ENCODE measurements around the gene TSPAN9.
A peak's percentile ranks its signal among the peaks of the same experiment; 100 is the strongest.

Gene TSPAN9

GRCh38 chr12:3167636-3168035 lies 90.5 kb downstream of the TSPAN9 start:
- DNase-seq: no peak

DNA sequence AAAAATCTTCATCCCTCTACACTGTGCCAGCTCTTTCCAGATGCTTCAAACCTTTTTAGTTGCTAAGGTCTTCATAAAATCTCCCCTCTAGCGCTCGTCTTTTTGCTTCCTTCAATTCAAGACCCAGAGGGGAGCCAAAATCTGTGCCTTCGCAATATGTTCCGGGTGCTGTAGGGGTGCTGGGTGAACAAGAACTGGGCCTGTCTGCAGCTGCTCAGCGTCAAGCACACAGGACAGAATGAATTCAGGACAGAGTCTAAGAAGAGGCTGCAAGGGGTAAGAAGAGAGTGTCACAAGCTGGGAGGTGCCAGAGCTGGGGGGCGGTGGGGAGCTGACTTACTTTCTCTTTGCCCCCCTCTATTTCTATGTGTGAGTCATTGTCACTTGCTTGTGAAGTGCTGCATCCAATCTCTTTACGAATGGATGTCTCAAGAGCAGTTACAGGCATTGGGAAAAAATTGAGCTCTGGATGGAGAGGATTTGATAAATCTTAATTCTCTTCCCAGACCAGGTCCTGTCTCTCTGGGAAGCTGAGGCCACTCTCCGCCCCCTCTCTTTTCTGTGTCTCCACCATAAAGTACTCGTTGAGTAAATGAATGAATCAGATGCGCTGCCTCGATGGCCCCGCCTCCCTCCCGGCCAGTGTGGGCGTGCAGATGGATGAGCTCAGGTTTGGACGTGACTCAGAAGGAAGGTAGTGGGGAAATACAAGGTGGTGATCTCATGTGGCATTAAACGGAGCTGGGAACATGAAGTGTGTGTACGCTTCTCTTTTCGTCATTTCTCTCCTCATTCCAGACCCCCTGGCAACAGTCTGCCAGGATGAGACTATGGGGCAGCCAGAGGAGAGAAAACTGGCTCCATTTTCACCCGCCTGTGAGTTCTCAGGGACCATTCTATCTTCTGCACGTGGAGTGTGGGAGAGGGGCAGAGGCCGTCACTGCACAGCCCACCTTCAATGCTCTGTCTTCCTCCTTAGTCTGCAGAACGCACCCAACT lies 91.3 kb downstream of the TSPAN9 start:
- DNase-seq: peak; percentile 49

GRCh38 chr12:3170423-3171194 lies 93.4 kb downstream of the TSPAN9 start:
- peak; percentile 76 for DNase-seq

- DNase-seq: no peak
These were observed 94.0 kb downstream of the TSPAN9 start for GRCh38 chr12:3171195-3171591.

- no peak for DNase-seq
These were observed 95.2 kb downstream of the TSPAN9 start for GRCh38 chr12:3172124-3173007.

DNA sequence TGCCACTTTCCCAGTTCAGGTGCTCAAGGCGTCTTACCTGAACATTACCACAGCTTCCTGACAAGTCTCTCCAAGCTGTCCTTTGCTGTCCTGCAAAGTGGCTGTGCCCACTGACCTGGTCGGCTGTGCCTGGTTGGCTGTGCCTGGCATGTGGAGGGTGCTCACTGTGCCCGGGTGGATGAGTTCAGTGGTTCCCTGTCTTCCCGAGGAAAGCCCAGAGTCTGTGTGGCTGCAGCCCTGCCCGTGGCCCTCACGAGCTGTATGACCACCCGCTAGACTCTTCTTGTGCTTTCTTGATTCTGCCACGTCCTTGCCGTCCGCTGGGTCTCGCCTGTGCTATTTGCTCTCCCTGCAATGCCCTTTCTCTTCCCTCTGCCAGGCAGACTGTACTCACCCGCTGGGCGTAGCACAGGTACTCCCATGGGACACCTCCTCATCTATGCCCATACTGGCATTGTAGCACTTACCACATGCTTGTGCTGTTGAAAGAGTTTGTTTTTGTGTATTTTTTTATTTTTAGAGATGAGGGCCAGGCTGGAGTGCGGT lies 95.9 kb downstream of the TSPAN9 start:
- DNase-seq: no peak

DNA sequence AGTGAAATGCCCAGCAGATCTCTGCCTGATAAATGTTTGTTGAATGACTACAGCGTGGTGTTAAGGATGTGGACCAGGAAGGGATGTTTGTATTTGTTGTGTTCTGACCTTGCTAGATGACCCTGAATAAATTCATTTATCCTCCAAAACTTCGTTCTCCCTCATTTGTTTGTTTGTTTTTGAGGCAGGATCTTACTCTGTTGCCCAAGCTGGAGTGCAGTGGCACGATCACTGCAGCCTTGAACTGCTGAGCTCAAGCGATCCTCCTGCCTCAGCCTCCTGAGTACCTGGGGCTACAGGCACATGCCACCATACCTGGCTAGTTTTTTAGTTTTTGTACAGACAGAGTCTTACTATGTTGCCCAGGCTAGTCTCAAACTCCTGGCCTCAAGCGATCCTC lies 96.7 kb downstream of the TSPAN9 start:
- no peak for DNase-seq

DNA sequence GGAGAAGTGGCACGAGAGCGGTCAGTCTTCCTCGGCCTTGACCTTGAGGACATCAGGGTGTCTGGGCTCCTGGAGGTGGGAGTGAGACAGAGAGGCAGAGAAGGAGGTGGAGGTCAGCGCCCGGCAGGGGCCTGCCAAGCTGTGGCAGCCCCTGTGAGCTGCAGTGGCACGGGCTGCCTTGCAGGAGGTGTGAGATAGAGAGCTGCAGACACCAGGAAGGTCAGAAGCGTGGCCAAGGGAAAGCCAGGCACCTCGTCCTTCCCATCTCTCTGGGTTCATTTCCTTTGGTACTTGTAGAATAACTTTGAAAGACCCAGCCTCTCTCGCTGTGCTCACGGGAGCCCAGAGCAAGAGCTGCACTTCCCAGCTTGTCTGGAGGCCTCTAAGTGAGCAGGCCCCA lies 98.1 kb downstream of the TSPAN9 start:
- DNase-seq: no peak

DNA sequence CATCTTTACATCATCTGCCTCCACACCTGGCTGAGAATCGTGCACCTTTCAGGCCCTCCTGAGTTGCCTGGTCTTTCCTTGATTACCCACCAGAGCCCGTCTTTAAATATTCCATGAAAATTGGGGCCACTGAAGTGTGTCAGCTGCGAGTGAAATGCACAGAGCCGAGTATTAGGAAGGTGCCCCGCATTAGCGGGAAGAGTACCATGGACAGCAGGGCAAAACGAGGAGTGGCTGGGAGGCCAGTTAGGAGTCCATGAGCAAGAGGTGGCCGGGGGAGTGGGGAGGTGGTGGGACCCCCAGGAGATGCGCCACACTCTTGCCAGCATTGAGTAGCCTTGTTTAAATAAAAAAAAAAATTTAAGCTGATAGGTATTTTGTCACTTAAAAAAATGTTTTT lies 99.6 kb downstream of the TSPAN9 start:
- no peak for DNase-seq

DNA sequence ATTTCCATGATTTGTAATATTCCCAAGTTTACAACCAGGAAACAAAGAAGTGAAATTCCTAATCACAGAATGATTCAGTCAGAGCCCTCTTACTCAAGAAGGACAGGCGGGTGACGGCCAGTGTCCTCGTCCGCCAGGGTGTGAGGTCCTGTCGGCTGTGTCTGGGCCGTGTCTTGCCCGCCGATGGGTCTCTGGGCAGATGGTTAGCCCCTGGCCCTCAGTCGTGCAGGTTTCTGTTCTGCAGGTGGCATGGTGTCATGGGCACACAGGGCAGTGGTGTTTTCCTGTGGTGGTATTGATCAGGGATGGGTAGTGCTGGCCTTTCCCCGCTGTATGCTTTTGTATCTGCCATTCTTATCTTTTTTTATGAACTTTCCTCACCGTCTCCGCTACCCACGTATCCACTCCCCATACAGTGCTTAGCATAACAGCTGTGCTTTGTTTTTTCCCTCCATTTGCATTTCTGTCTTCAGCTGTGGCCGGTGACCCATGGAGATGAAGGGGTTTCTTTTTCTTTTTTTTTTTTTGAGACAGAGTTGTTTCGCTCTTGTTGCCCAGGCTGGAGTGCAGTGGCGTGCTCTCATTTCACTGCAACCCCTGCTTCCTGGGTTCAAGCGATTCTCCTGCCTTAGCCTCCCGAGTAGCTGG lies 100.7 kb downstream of the TSPAN9 start:
- DNase-seq: no peak

GRCh38 chr12:3178671-3179313 lies 101.6 kb downstream of the TSPAN9 start:
- DNase-seq: peak; percentile 19

DNA sequence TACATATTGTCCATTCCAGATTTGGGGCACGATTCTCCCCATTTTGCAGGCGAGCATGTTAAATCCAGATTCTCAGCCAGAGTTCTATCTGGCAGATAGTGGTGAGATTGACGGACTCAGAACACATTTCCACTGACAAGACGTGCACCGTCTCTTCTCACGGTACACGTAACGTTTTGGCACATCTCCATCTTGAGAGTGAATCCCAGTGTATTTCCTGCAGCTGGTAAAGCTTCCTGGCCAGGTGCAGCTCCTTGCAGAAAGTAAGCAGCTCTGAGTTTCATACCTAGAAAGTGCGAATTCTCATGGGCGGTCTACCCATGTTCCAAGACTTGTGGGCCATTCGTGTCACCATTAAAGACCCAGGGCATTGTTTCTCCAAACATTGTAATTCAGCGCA lies 102.6 kb downstream of the TSPAN9 start:
- no peak for DNase-seq

DNA sequence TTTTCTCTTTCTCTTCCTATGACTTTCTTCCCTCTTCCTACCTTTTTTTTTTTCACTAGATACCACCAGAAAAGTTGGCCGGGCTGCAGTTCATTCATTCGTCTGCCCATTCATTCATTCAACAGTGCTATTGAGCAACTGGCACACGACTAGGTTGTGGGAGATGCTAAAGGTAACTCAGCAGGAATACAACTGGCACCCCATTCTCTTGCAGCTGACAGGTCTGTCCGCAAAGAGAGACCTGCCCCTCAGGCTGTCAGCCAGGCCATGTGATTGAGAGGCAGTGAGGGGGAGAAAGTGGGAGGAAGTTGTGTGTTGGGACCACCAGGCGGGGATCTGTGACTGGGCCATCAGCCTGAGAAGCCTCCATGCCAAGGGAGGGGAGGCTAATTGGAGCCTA lies 105.2 kb downstream of the TSPAN9 start:
- DNase-seq: no peak

- no peak for DNase-seq
These were observed 107.3 kb downstream of the TSPAN9 start for GRCh38 chr12:3184485-3184884.

DNA sequence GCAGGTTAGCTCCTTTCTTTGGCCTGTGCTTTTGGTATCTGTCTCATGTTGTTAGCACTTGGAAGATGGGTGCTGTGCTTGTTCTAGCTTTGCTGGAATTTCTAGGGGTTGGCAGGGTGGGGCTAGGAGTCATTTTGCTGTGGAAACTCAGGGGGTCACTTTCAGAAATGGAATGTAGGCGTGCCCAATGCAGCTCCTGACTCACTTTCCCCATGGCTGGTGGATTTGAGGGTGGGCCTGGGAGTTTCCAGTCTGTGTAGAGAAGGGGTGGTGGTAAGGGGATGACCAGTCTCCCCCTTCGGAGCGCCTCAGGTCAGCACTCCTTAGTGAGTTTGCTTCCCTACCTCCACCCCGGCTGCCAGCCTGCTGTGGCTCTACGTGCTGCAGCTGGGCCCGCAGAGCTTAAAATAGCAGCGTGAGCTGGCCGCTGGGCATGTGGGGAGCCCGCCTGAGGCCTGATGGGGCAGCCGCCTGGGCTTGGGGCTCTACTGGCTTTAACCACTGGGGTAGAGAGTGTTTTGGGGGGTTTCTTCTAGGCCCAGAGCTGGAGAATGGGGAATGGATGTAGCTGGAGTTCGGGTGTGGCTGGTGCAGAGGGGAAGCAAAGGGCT lies 108.2 kb downstream of the TSPAN9 start:
- no peak for DNase-seq

DNA sequence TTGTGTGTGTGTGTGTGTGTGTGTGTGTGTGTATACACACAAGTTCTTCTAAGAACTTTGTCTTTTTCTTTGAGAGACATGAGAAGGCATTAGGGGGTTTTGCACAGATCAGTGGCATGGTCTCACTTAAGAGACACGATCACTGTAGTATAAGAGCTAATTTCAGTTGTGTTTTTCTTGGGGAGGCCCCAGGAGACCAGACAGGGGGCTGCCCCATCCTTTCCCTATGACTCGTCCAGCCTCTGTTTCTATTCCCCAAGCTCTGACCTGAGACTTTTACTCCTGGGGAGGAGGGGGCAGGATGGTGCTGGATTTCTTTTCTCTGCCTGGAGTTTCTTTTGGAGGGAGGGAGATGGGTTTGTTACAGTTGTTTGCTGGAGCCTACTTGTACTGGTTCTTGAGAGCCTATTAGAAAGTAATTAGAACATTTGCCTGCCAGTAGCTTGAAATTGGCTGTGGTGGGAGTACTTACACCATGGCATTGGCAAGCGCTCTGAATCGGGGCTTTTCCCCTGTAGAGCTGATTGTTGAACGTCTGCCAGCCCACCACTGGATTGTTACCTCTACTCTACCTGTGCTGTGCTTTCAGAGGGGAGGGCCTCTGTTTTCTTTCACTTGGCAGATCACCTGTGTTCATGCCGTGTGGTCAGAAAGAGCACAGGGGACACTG lies 109.5 kb downstream of the TSPAN9 start:
- peak; percentile 23 for DNase-seq

GRCh38 chr12:3187846-3188770 lies 110.9 kb downstream of the TSPAN9 start:
- no peak for DNase-seq

GRCh38 chr12:3189282-3189681 lies 112.1 kb downstream of the TSPAN9 start:
- no peak for DNase-seq

GRCh38 chr12:3190101-3190500 lies 112.9 kb downstream of the TSPAN9 start:
- DNase-seq: no peak
